ENCODE results near the gene CHADL. TPM values are rescaled to one million over a fixed set of nuclear protein-coding genes. Genes with fewer than 3 reads are reported as not detected.

CHADL gene
- total and polyA plus RNA-seq, 10 donors, result 0.40 to 2.2 (median 1.1) TPM; not detected in 1

- DNase-seq, result no peak
- Histone ChIP-seq H3K9me3 (no peaks in the 10 kb centered on the region), H3K4me3 (no peak overlapping the region), H3K27ac (peak overlapping the region in 5 of 8 donors; percentile 25 to 65 (median 48)), H3K36me3 (peaks cover 8 to 69% (median 49%) of the 10 kb centered on the region in 6 donors), H3K4me1 (peaks cover 0 to 21% (median 0%) of the 10 kb centered on the region in 6 donors), H3K27me3 (replicated peaks in 1 of 7) (no peaks in the 10 kb centered on the region)
- intact Hi-C loops (cut with DNase I; ENCODE audit: low total_unique reads), result no loop called here
- WGBS, 5 donors, result 44 to 54% (median 48%) methylated on average over 14 to 17 of the region's 17 CpGs
- TF ChIP-seq POLR2A (IDR thresholded peaks at IDR 0.05) (no peak), POLR2AphosphoS5 (IDR thresholded peaks at IDR 0.05) (peak in 2 of 3 donors; percentile 40 to 56)
These were observed 10.9 kb downstream of the CHADL start for GRCh38 chr22:41229730-41230400.

GRCh38 chr22:41229215-41229614 lies 11.5 kb downstream of the CHADL start:
- Histone ChIP-seq H3K9me3 (no peaks in the 10 kb centered on the region), H3K4me1 (peaks cover 0 to 21% (median 0%) of the 10 kb centered on the region in 6 donors), H3K27ac (no peak overlapping the region), H3K36me3 (peaks cover 10 to 76% (median 56%) of the 10 kb centered on the region in 6 donors), H3K27me3 (replicated peaks in 1 of 7) (no peaks in the 10 kb centered on the region), H3K4me3 (no peak overlapping the region)
- intact Hi-C loops (cut with DNase I; ENCODE audit: low total_unique reads), result no loop called here
- DNase-seq, result no peak
- 83 to 92% (median 87%) methylated on average over 6 of the region's 6 CpGs for WGBS, 5 donors
- TF ChIP-seq POLR2A (IDR thresholded peaks at IDR 0.05) (no peak), CTCF (IDR thresholded peaks at IDR 0.05 in 8 of 11, conservative IDR thresholded peaks at IDR 0.05 in 3 of 11) (no peak), POLR2AphosphoS5 (IDR thresholded peaks at IDR 0.05) (no peak)

GRCh38 chr22:41226723-41227655 lies 13.7 kb downstream of the CHADL start:
- Histone ChIP-seq H3K4me1 (peaks cover 0 to 16% (median 0%) of the 10 kb centered on the region in 6 donors), H3K4me3 (no peak overlapping the region), H3K36me3 (peaks cover 13 to 98% (median 77%) of the 10 kb centered on the region in 6 donors), H3K27ac (peak overlapping the region in 2 of 8 donors; percentile 33 to 43), H3K9me3 (no peaks in the 10 kb centered on the region), H3K27me3 (replicated peaks in 1 of 7) (no peaks in the 10 kb centered on the region)
- TF ChIP-seq POLR2AphosphoS5 (IDR thresholded peaks at IDR 0.05) (no peak), CTCF (IDR thresholded peaks at IDR 0.05 in 8 of 11, conservative IDR thresholded peaks at IDR 0.05 in 3 of 11) (no peak), POLR2A (IDR thresholded peaks at IDR 0.05) (no peak)
- no peak for DNase-seq
- intact Hi-C loops (cut with DNase I; ENCODE audit: low total_unique reads), result no loop called here
- WGBS, 5 donors, result 91 to 95% (median 93%) methylated on average over 24 to 26 of the region's 26 CpGs

- 88 to 96% (median 92%) methylated on average over 5 to 7 of the region's 7 CpGs for WGBS, 5 donors
These were observed 17.2 kb downstream of the CHADL start for GRCh38 chr22:41223535-41223934.

More at GRCh38 chr22:41223535-41223934, 17.2 kb downstream of the CHADL start:
- TF ChIP-seq POLR2AphosphoS5 (IDR thresholded peaks at IDR 0.05) (no peak), CTCF (IDR thresholded peaks at IDR 0.05 in 8 of 11, conservative IDR thresholded peaks at IDR 0.05 in 3 of 11) (no peak), POLR2A (IDR thresholded peaks at IDR 0.05) (no peak)
- peaks cover 13 to 100% (median 92%) of the 10 kb centered on the region in 6 donors for H3K36me3 ChIP-seq
- H3K4me1 ChIP-seq, result no peaks in the 10 kb centered on the region
- intact Hi-C loops (cut with DNase I; ENCODE audit: low total_unique reads), result no loop called here
- H3K4me3 ChIP-seq, result no peak overlapping the region
- H3K27ac ChIP-seq, result no peak overlapping the region
- H3K9me3 ChIP-seq, result no peaks in the 10 kb centered on the region
- no peak for DNase-seq
- H3K27me3 ChIP-seq (replicated peaks in 1 of 7), result no peaks in the 10 kb centered on the region
